NB4 (cell line): ENCODE results near the gene HEBP1.

ENCODE experiments used
- CTCF ChIP-seq: IDR thresholded peaks from one replicate; pipeline ENCODE4 v1.5.1; 2012; ENCODE audit warnings: low read depth, low read length
- MAX ChIP-seq: IDR thresholded peaks from 2 replicates; pipeline ENCODE4 v1.6.1; 2011; ENCODE audit warnings: low read depth, low read length
- MYC ChIP-seq: IDR thresholded peaks from 2 replicates; pipeline ENCODE4 v1.6.1; 2011; ENCODE audit warnings: low read depth, low read length
- POLR2A ChIP-seq: IDR thresholded peaks from 2 replicates; pipeline ENCODE4 v1.6.1; 2011; ENCODE audit warnings: mild to moderate bottlenecking; ENCODE audit not compliant: insufficient read length; ENCODE audit errors: extremely low read depth

GRCh38 chr12:12997156-12997555, 2.9 kb downstream of the HEBP1 start:
- TF ChIP-seq POLR2A: no peak
- no peak for TF ChIP-seq CTCF
- no peak for TF ChIP-seq MYC
- no peak for TF ChIP-seq MAX
